ENCODE data around the gene ST6GALNAC6. TPM values are rescaled to one million over a fixed set of nuclear protein-coding genes. Genes with fewer than 3 reads are reported as not detected.
"Not testable (repeated sequence)": the region's sequence is repeated elsewhere in the genome, so short reads cannot be mapped to it uniquely, and the experiment has no call there.

Gene ST6GALNAC6
- total and polyA plus RNA-seq, 2 of the 8 experiments (the other 6 are each of a cell fraction or from before 2014, with no cell fraction given) = 43.7 to 64.4 TPM

DNA sequence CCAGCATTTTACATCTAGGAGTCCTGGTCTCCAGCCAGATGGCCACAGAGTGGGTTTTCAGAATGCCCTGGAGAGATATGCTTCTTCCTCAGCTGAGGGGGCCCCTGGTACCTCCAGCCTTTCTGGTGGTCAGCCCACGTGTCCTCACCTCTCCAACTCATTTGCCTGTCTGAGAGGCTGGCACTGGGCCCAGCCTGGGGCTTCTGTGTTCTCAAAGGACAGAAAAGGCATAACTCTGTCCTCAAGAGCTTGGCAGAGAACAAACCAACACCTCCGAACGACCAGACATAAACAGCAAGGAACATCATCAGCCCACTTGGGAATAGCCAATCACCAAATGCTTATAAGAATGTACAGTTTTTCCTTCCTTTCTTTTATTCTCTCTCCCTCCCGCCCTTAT, 62.1 kb downstream of the ST6GALNAC6 start (continued):
- TF ChIP-seq TEAD4 (IDR thresholded peaks at IDR 0.05; ENCODE audit: low read depth, low read length) (no peak), HDAC6 (IDR thresholded peaks at IDR 0.05; ENCODE audit: low read depth, low read length) (no peak), SUZ12 (IDR thresholded peaks at IDR 0.05; ENCODE audit: low read length) (no peak), CBX8 (IDR thresholded peaks at IDR 0.05; ENCODE audit: borderline replicate concordance, low read depth, low read length) (no peak)
- TF ChIP-seq, protein P1, sequence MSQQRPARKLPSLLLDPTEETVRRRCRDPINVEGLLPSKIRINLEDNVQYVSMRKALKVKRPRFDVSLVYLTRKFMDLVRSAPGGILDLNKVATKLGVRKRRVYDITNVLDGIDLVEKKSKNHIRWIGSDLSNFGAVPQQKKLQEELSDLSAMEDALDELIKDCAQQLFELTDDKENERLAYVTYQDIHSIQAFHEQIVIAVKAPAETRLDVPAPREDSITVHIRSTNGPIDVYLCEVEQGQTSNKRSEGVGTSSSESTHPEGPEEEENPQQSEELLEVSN (IDR thresholded peaks at IDR 0.05) = no peak

DNA sequence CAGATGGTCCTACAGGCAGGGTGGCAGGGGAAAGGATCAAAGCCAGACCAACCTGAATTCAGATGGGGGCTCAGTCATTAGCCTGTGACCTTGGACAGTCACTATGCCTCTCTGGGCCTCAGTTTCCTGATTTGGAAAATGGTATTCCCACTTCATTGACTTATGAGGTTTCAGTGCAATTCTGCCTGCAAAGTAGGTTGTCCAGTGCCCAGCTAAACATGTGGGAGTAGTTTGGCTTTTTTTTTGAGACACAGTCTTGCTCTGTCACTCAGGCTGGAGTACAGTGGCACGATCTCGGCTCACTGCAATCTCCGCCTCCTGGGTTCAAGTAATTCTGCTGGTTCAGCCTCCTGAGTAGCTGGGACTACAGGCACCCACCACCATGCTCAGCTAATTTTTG, 62.8 kb downstream of the ST6GALNAC6 start:
- ChIA-PET CTCF (ENCODE audit: partially characterized antibody) (interaction anchor here (0.7 to 7.9 kb wide), 10 partner anchors 10 to 101 kb away, joined by 3 to 51 read pairs (median 6); partner anchors contain the start of genes ENG and TOR2A), POLR2A (ENCODE audit: partially characterized antibody) (interaction anchor here (1.0 to 1.1 kb wide), 2 partner anchors 11 to 49 kb away, joined by 3 read pairs; no protein-coding TSS in a partner anchor)
- not testable (repeated sequence) for H3K27me3 ChIP-seq (replicated peaks in 1 of 4; ENCODE audit: control insufficient read depth in 3 of 4, extremely low read depth in 1 of 4, insufficient read depth in 3 of 4, low read length in 3 of 4); H2AFZ ChIP-seq (ENCODE audit: low read length); H4K20me1 ChIP-seq (replicated peaks in 1 of 2; ENCODE audit: control insufficient read depth in 1 of 2, insufficient read depth in 2 of 2, low read length in 2 of 2); H3K4me2 ChIP-seq (ENCODE audit: insufficient read depth in 1 of 2, low read depth in 2 of 2, low read length in 2 of 2); H2AK5ac ChIP-seq (ENCODE audit: low read depth, low read length); H3K4ac ChIP-seq (replicated peaks; ENCODE audit: insufficient read length, low read depth, low read length); H3K4me1 ChIP-seq (replicated peaks in 1 of 4; ENCODE audit: control insufficient read depth in 3 of 4, insufficient read depth in 4 of 4, low read length in 3 of 4); H3K56ac ChIP-seq (replicated peaks; ENCODE audit: insufficient read length, low read depth, low read length); H3K79me2 ChIP-seq (ENCODE audit: control insufficient read depth in 1 of 2, insufficient read depth in 2 of 2, low read length in 2 of 2); H2BK12ac ChIP-seq (ENCODE audit: low read depth, low read length); H2BK15ac ChIP-seq (ENCODE audit: low read length); H4K5ac ChIP-seq (ENCODE audit: insufficient read length, low read depth, low read length); H3K23ac ChIP-seq (ENCODE audit: insufficient read length); H3K4me3 ChIP-seq (ENCODE audit: extremely low read depth in 1 of 4, insufficient read depth in 2 of 4, low read depth in 3 of 4, low read length in 4 of 4); H3K9me3 ChIP-seq (ENCODE audit: insufficient read depth in 2 of 2, low read depth in 1 of 2, low read length in 1 of 2); H3K27ac ChIP-seq (ENCODE audit: low read depth, low read length); H3K14ac ChIP-seq (ENCODE audit: insufficient read length); H3K18ac ChIP-seq (ENCODE audit: extremely low read depth, low read length); H3K36me3 ChIP-seq (ENCODE audit: control insufficient read depth in 2 of 4, insufficient read depth in 4 of 4, low read length in 3 of 4); FAIRE-seq; H3K23me2 ChIP-seq (ENCODE audit: low read depth, low read length); H2BK120ac ChIP-seq (replicated peaks; ENCODE audit: low read depth, low read length); H3K79me1 ChIP-seq (ENCODE audit: low read depth, low read length); H2BK20ac ChIP-seq (ENCODE audit: low read length); H4K8ac ChIP-seq (ENCODE audit: extremely low read depth, insufficient read depth, low read length); DNase-seq (ENCODE audit: low read depth in 1 of 2, low spot score in 2 of 2); H3K9ac ChIP-seq (replicated peaks in 1 of 4; ENCODE audit: extremely low read depth in 1 of 4, low read depth in 3 of 4, low read length in 3 of 4); H4K91ac ChIP-seq (replicated peaks; ENCODE audit: insufficient read length, low read length); H2BK5ac ChIP-seq (ENCODE audit: low read depth, low read length)
- WGBS, 2 experiments (ENCODE audit: extremely low coverage in 1 of 2, insufficient coverage in 1 of 2, insufficient read length in 1 of 2, insufficient replicate concordance in 2 of 2, low coverage in 1 of 2, low lambda C conversion rate in 2 of 2, missing lambda C conversion rate in 1 of 2) = 100% methylated on average over 3 of the region's 3 CpGs; no CpG with 5 or more reads in 1 of the 2 experiments
